HG03175 (cell line): ENCODE data around the gene JAKMIP1.

Experiments
- ATAC-seq: cut with Tn5 transposase; IDR thresholded peaks from one replicate; pipeline ENCODE4 v1.9.1; 2021; ENCODE audit warnings: mild to moderate bottlenecking, moderate library complexity; ENCODE audit not compliant: unreplicated experiment

JAKMIP1 gene

GRCh38 chr4:6183740-6184139 is 16.6 kb downstream of the JAKMIP1 start:
- ATAC-seq = peak; percentile 31

- ATAC-seq = no peak
These were observed 17.7 kb downstream of the JAKMIP1 start for GRCh38 chr4:6182376-6183280.

GRCh38 chr4:6180841-6181631 is 19.3 kb downstream of the JAKMIP1 start:
- peak; percentile 89 for ATAC-seq

- ATAC-seq = no peak
These were observed 21.0 kb downstream of the JAKMIP1 start for GRCh38 chr4:6179362-6179761.

- no peak for ATAC-seq
These were observed 21.6 kb downstream of the JAKMIP1 start for GRCh38 chr4:6178757-6179156.

GRCh38 chr4:6177587-6178197 is 22.7 kb downstream of the JAKMIP1 start:
- no peak for ATAC-seq

GRCh38 chr4:6175426-6175825 is 24.9 kb downstream of the JAKMIP1 start:
- no peak for ATAC-seq

GRCh38 chr4:6172927-6173200 is 27.5 kb downstream of the JAKMIP1 start:
- no peak for ATAC-seq

- no peak for ATAC-seq
These were observed 28.0 kb downstream of the JAKMIP1 start for GRCh38 chr4:6172093-6172926.

- ATAC-seq = no peak
These were observed 31.1 kb downstream of the JAKMIP1 start for GRCh38 chr4:6169239-6169638.

- ATAC-seq = no peak
These were observed 34.6 kb downstream of the JAKMIP1 start for GRCh38 chr4:6165766-6166165.

GRCh38 chr4:6162885-6163284 is 37.5 kb downstream of the JAKMIP1 start:
- ATAC-seq = no peak

- ATAC-seq = no peak
These were observed 38.4 kb downstream of the JAKMIP1 start for GRCh38 chr4:6161921-6162464.

GRCh38 chr4:6160536-6160935 is 39.8 kb downstream of the JAKMIP1 start:
- no peak for ATAC-seq

GRCh38 chr4:6157926-6158325 is 42.4 kb downstream of the JAKMIP1 start:
- ATAC-seq = no peak

- ATAC-seq = no peak
These were observed 44.2 kb downstream of the JAKMIP1 start for GRCh38 chr4:6155996-6156750.

GRCh38 chr4:6154875-6155274 is 45.5 kb downstream of the JAKMIP1 start:
- no peak for ATAC-seq

- ATAC-seq = no peak
These were observed 46.5 kb downstream of the JAKMIP1 start for GRCh38 chr4:6153874-6154273.

- no peak for ATAC-seq
These were observed 47.3 kb downstream of the JAKMIP1 start for GRCh38 chr4:6152869-6153705.
